IMR-90 (cell line): Measurements from ENCODE around the gene PMS1. TPM values are rescaled to one million over a fixed set of nuclear protein-coding genes. Genes with fewer than 3 reads are reported as not detected.

ENCODE experiments used
- ATAC-seq: fragments of 200-7000 bp; cut with Tn5 transposase; 2 replicates; pipeline ENCODE4 v1.9.1; 2020; ENCODE audit warnings: low read depth, mild to moderate bottlenecking, moderate library complexity
- BruUV-seq: library from RNA; stranded (reverse); fragments of 400-500 nt; replicated peaks from 2 replicates; lab custom pipeline; 2021; lab: Mats Ljungman, UMichigan
- CTCF ChIA-PET: fragments of 300-600 bp; formaldehyde crosslinking; extraction: SDS; loops from one replicate; lab custom pipeline; 2021; ENCODE audit warnings: antibody characterized with exemption; lab: Yijun Ruan, JAX
- POLR2A ChIA-PET: fragments of 300-600 bp; sonication (Branson Sonifier 250); formaldehyde crosslinking; loops from one replicate; lab custom pipeline; 2022; ENCODE audit warnings: antibody characterized with exemption; ENCODE audit not compliant: unreplicated experiment; lab: Charles Lee
- DNase-seq: peaks from one replicate; pipeline ENCODE4 v3.0.0; 2013
- H2AFZ ChIP-seq: replicated peaks from 2 replicates; pipeline ENCODE3; 2013; ENCODE audit warnings: low read length, mild to moderate bottlenecking; ENCODE audit not compliant: poor library complexity
- H2AK5ac ChIP-seq: 2 replicates; pipeline ENCODE4 v1.6.1; 2013; ENCODE audit warnings: low read depth, low read length, inconsistent platforms
- H2AK9ac ChIP-seq: replicated peaks from 2 replicates; pipeline ENCODE3; 2013; ENCODE audit warnings: mild to moderate bottlenecking, low read depth, low read length, moderate library complexity; ENCODE audit not compliant: poor library complexity
- H2BK120ac ChIP-seq: 2 replicates; pipeline ENCODE4 v1.6.1; 2013; ENCODE audit warnings: low read depth, low read length, inconsistent platforms
- H2BK15ac ChIP-seq: 3 replicates; pipeline ENCODE4 v1.6.1; 2013; ENCODE audit warnings: low read depth, low read length, inconsistent platforms
- H2BK20ac ChIP-seq: 2 replicates; pipeline ENCODE4 v1.6.1; 2013; ENCODE audit warnings: low read depth, mild to moderate bottlenecking, inconsistent platforms, low read length, moderate library complexity
- H2BK5ac ChIP-seq: 2 replicates; pipeline ENCODE4 v1.6.1; 2013; ENCODE audit warnings: mild to moderate bottlenecking, low read depth, low read length, inconsistent platforms; ENCODE audit not compliant: poor library complexity, severe bottlenecking
- H3K14ac ChIP-seq: replicated peaks from 2 replicates; pipeline ENCODE4 v1.6.1; 2013; ENCODE audit warnings: low read depth, low read length, inconsistent platforms
- H3K18ac ChIP-seq: 2 replicates; pipeline ENCODE4 v1.6.1; 2013; ENCODE audit warnings: low read depth, low read length, control low read depth
- H3K23ac ChIP-seq: 2 replicates; pipeline ENCODE4 v1.6.1; 2013; ENCODE audit warnings: low read depth, low read length, inconsistent platforms
- H3K27ac ChIP-seq: 2 replicates; pipeline ENCODE4 v1.5.1; 2013; ENCODE audit warnings: mild to moderate bottlenecking, control low read depth, low read length; ENCODE audit not compliant: insufficient read depth
- H3K27me3 ChIP-seq: 2 replicates; pipeline ENCODE4 v1.6.1; 2013; ENCODE audit warnings: low read length; ENCODE audit not compliant: control insufficient read depth, insufficient read depth
- H3K36me3 ChIP-seq: 2 replicates; pipeline ENCODE4 v1.6.1; 2013; ENCODE audit warnings: low read length, mixed read lengths; ENCODE audit not compliant: control insufficient read depth, insufficient read depth
- H3K4ac ChIP-seq: 2 replicates; pipeline ENCODE4 v1.6.1; 2013; ENCODE audit warnings: low read depth, low read length, inconsistent platforms
- H3K4me1 ChIP-seq: 2 replicates; pipeline ENCODE4 v1.6.1; 2013; ENCODE audit warnings: low read length, mixed read lengths; ENCODE audit not compliant: control insufficient read depth, insufficient read depth
- H3K4me2 ChIP-seq: 2 replicates; pipeline ENCODE4 v1.6.1; 2013; ENCODE audit warnings: low read depth, mild to moderate bottlenecking, control low read depth, low read length, moderate library complexity
- H3K4me3 ChIP-seq: 2 replicates; pipeline ENCODE4 v1.5.1; 2013; ENCODE audit warnings: low read depth, mild to moderate bottlenecking, control low read depth, low read length, moderate library complexity; ENCODE audit not compliant: insufficient read depth
- H3K56ac ChIP-seq: 2 replicates; pipeline ENCODE4 v1.6.1; 2013; ENCODE audit warnings: low read length, inconsistent platforms; ENCODE audit not compliant: insufficient read depth; ENCODE audit errors: extremely low read depth
- H3K79me1 ChIP-seq, 2 experiments: 2 replicates each; pipeline ENCODE4 v1.6.1; 2013; ENCODE audit warnings: low read length in 2 of 2, inconsistent platforms in 1 of 2, low read depth in 1 of 2
- H3K9ac ChIP-seq: 2 replicates; pipeline ENCODE4 v1.6.1; 2013; ENCODE audit warnings: low read depth, low read length, control low read depth
- H3K9me1 ChIP-seq: 2 replicates; pipeline ENCODE4 v1.6.1; 2013; ENCODE audit warnings: low read length, inconsistent platforms; ENCODE audit not compliant: insufficient read depth
- H3K9me3 ChIP-seq: 2 replicates; pipeline ENCODE4 v1.6.1; 2013; ENCODE audit warnings: low read length; ENCODE audit not compliant: control insufficient read depth, insufficient read depth
- H4K20me1 ChIP-seq: 2 replicates; pipeline ENCODE4 v1.6.1; 2013; ENCODE audit warnings: low read length, inconsistent platforms; ENCODE audit not compliant: insufficient read depth
- H4K5ac ChIP-seq: 2 replicates; pipeline ENCODE4 v1.6.1; 2013; ENCODE audit warnings: mild to moderate bottlenecking, low read depth, low read length, control low read depth
- H4K8ac ChIP-seq, 2 experiments: 2 replicates each; pipeline ENCODE4 v1.6.1; 2013; ENCODE audit warnings: low read depth in 2 of 2, low read length in 2 of 2, control low read depth in 1 of 2, inconsistent platforms in 1 of 2
- H4K91ac ChIP-seq: 2 replicates; pipeline ENCODE4 v1.6.1; 2013; ENCODE audit warnings: low read depth, low read length, inconsistent platforms; ENCODE audit not compliant: insufficient read depth
- CHD1 ChIP-seq: IDR thresholded peaks from 2 replicates; pipeline ENCODE4 v1.6.1; 2012; ENCODE audit warnings: low read depth, low read length, improper control_type of control experiment
- FOS ChIP-seq: fragments of 150-350 bp; IDR thresholded peaks from 2 replicates; pipeline ENCODE4 v1.6.1; 2016; ENCODE audit warnings: low read depth, low read length
- MAZ ChIP-seq: IDR thresholded peaks from 2 replicates; pipeline ENCODE4 v1.6.1; 2012; ENCODE audit warnings: low read depth, mild to moderate bottlenecking, low read length, improper control_type of control experiment, moderate library complexity, borderline replicate concordance
- MXI1 ChIP-seq: IDR thresholded peaks from 2 replicates; pipeline ENCODE4 v1.6.1; 2012; ENCODE audit warnings: low read depth, mild to moderate bottlenecking, low read length, moderate library complexity, borderline replicate concordance
- NFE2L2 ChIP-seq: fragments of 150-350 bp; IDR thresholded peaks from 2 replicates; pipeline ENCODE4 v1.6.1; 2016; ENCODE audit warnings: low read depth, mild to moderate bottlenecking, low read length
- RCOR1 ChIP-seq: IDR thresholded peaks from 2 replicates; pipeline ENCODE4 v1.6.1; 2012; ENCODE audit warnings: mild to moderate bottlenecking, low read length, improper control_type of control experiment; ENCODE audit not compliant: insufficient replicate concordance
- dilution Hi-C: fragments of 300-500 bp; cut with HindIII; formaldehyde crosslinking; loops from one replicate; pipeline ENCODE4 v1.14.3; 2018; ENCODE audit warnings: low sequenced_read_pairs; ENCODE audit not compliant: unreplicated experiment
- in situ Hi-C: fragments of 300-500 bp; cut with MboI; formaldehyde crosslinking; loops from 3 replicates; pipeline ENCODE4 v1.14.3; 2019; ENCODE audit warnings: low sequenced_read_pairs, inconsistent platforms, mixed read lengths
- intact Hi-C: fragments of 100-400 bp; cut with micrococcal nuclease; formaldehyde crosslinking; loops from 2 replicates; pipeline ENCODE4 v1.10.0; 2022
- polyA plus RNA-seq, 3 experiments: library from polyadenylated mRNA; depleted of rRNA; stranded (reverse); fragments of >200 nt; gene quantifications; 2 replicates each; pipeline ENCODE4 v1.2.3, GENCODE V29; 2012; ENCODE audit warnings: low replicate concordance in 1 of 3
- total RNA-seq: library from RNA; depleted of rRNA; stranded (reverse); fragments of >200 nt; gene quantifications from 2 replicates; pipeline ENCODE4 v1.2.3, GENCODE V29; 2012

PMS1 gene
- total and polyA plus RNA-seq, 2 of the 4 experiments (the other 2 are of a cell fraction): 8.1 to 10.6 TPM

DNA sequence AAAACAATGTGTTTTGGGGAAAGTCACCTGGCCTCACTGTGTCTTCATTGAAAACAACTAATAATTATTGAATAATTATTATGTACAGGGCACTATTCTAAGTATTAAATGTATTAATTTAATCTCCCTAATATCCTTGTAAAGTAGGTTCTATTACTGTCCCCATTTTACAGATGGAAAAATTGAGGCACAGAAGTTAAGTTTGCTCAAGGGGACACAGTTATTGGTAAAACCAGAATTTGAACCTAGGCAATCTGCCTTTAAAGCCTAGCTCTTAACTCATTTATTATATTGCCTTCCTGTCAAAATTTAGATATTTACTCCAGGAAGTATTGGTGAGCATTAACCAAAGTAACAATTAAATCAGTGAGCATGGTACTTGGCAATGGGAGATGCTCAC, 84.6 kb downstream of the PMS1 start:
- BruUV-seq: no TSS peak
- Histone ChIP-seq H2AK9ac (no peak overlapping the region), H3K36me3 (peaks cover 2% of the 10 kb centered on the region; the same call in 1 of the 2 replicates), H3K56ac (no peak overlapping the region), H3K79me1 (no peaks in the 10 kb centered on the region; a peak in 1 of 4 replicates), H2BK5ac (no peak overlapping the region), H3K27me3 (no peaks in the 10 kb centered on the region), H3K23ac (no peak overlapping the region), H3K9me3 (no peaks in the 10 kb centered on the region), H2BK15ac (no peak overlapping the region), H3K4me2 (no peak overlapping the region), H2BK120ac (no peak overlapping the region), H2BK20ac (no peak overlapping the region), H3K9me1 (no peaks in the 10 kb centered on the region), H3K18ac (no peak overlapping the region), H3K14ac (no peak overlapping the region), H3K4me1 (peaks cover 2% of the 10 kb centered on the region; the same call in 1 of the 2 replicates), H3K4ac (no peak overlapping the region), H4K91ac (no peak overlapping the region), H2AK5ac (no peak overlapping the region), H3K4me3 (no peak overlapping the region), H3K27ac (no peak overlapping the region), H3K9ac (no peak overlapping the region), H4K8ac (no peak overlapping the region), H2AFZ (no peak overlapping the region), H4K20me1 (no peaks in the 10 kb centered on the region), H4K5ac (no peak overlapping the region)
- ATAC-seq (no peak), DNase-seq (no peak)
- POLR2A ChIA-PET: no interaction called here
- in situ Hi-C loops (no loop called here), intact Hi-C loops (no loop called here), dilution Hi-C loops (no loop called here)
- CTCF ChIA-PET: no interaction called here
- TF ChIP-seq MXI1 (no peak), NFE2L2 (no peak), MAZ (no peak), CHD1 (no peak), FOS (no peak), RCOR1 (no peak)
